Spleen (tissue), 11 donors: Measurements from ENCODE around the gene PDAP1. TPM values are rescaled to one million over a fixed set of nuclear protein-coding genes. Genes with fewer than 3 reads are reported as not detected.
A peak's percentile ranks its signal among the peaks of the same experiment; 100 is the strongest.

Experiments used
- DNase-seq: peaks from one replicate; pipeline ENCODE4 v3.0.0-alpha.2; 2020
- H3K27ac ChIP-seq, 8 donors: fragments of 200-600 bp; sonication (generic) in 7 of 8; 1 replicate in 4 of 8; 2 replicates in 4 of 8; pipeline versions ENCODE4 v1.5.0 to v1.8.0; 2016 to 2021; ENCODE audit warnings: inconsistent platforms in 4 of 8, mild to moderate bottlenecking in 4 of 8, moderate library complexity in 1 of 8
- H3K27me3 ChIP-seq, 7 donors: fragments of 200-600 bp; sonication (generic) in 6 of 7; replicated peaks in 1 of 7; 1 replicate in 4 of 7; 2 replicates in 3 of 7; pipeline versions ENCODE4 v1.5.0 to v1.8.0; 2016 to 2021; ENCODE audit warnings: inconsistent platforms in 3 of 7, mild to moderate bottlenecking in 1 of 7
- H3K36me3 ChIP-seq, 6 donors: fragments of 200-600 bp; sonication (generic) in 5 of 6; 1 replicate in 4 of 6; 2 replicates in 2 of 6; pipeline versions ENCODE4 v1.5.0 to v1.8.0; 2016 to 2021; ENCODE audit warnings: inconsistent platforms in 2 of 6
- H3K4me1 ChIP-seq, 6 donors: fragments of 200-600 bp; sonication (generic) in 5 of 6; 1 replicate in 3 of 6; 2 replicates in 3 of 6; pipeline versions ENCODE4 v1.5.0 to v1.8.0; 2016 to 2021; ENCODE audit warnings: inconsistent platforms in 3 of 6
- H3K4me3 ChIP-seq, 8 donors: fragments of 200-600 bp; sonication (generic) in 7 of 8; 1 replicate in 4 of 8; 2 replicates in 4 of 8; pipeline versions ENCODE4 v1.5.0 to v1.8.0; 2016 to 2021; ENCODE audit warnings: inconsistent platforms in 4 of 8, mild to moderate bottlenecking in 4 of 8, moderate library complexity in 2 of 8
- H3K9me3 ChIP-seq, 8 donors: fragments of 200-600 bp; sonication (generic) in 7 of 8; 1 replicate in 4 of 8; 2 replicates in 4 of 8; pipeline versions ENCODE4 v1.5.0 to v1.8.0; 2016 to 2021; ENCODE audit warnings: inconsistent platforms in 4 of 8
- CTCF ChIP-seq, 11 experiments: fragments of 200-600 bp in 7 of 11; fragments of 450-650 bp in 4 of 11; sonication (generic) in 4 of 11; IDR thresholded peaks in 8 of 11; conservative IDR thresholded peaks in 3 of 11; 1 replicate in 7 of 11; 2 replicates in 4 of 11; pipeline versions ENCODE4 v1.4.0 to v1.8.0; 2016 to 2021; ENCODE audit warnings: antibody characterized with exemption in 11 of 11, inconsistent platforms in 4 of 11, mild to moderate bottlenecking in 1 of 11
- POLR2A ChIP-seq, 3 donors: fragments of 450-650 bp; IDR thresholded peaks; one replicate each; pipeline ENCODE4 v1.5.1; 2017; ENCODE audit warnings: antibody characterized with exemption in 3 of 3, mild to moderate bottlenecking in 1 of 3
- POLR2AphosphoS5 ChIP-seq, 3 donors: sonication (generic); formaldehyde crosslinking; IDR thresholded peaks; one replicate each; pipeline ENCODE4 v1.5.1; 2017; ENCODE audit warnings: antibody characterized with exemption in 3 of 3
- WGBS, 5 donors: extraction: QIAGEN DNeasy Blood & Tissue Kit in 3 of 5; methylation state at CpG; one replicate each; pipeline versions ENCODE4 v1.1.5 to v1.1.7; 2013 to 2018; 5-methylcytosine and 5-hydroxymethylcytosine counted together
- intact Hi-C: fragments of 100-400 bp; cut with DNase I; formaldehyde crosslinking; loops from one replicate; pipeline ENCODE4 v1.15.0; 2023; ENCODE audit warnings: low total_unique reads
- polyA plus RNA-seq, 3 donors: library from polyadenylated mRNA; stranded (reverse); fragments of 200-250 nt; gene quantifications; one replicate each; pipeline ENCODE4 v1.2.1, GENCODE V29; 2013
- total RNA-seq, 7 donors: library from RNA; depleted of rRNA in 3 of 7; stranded (reverse); fragments of >200 nt in 3 of 7; fragmentation: NEBNext Ultra II Directional in 4 of 7; extraction: Animal tissue kit (Norgen Biotek cat#: 25700) in 4 of 7; gene quantifications; one replicate each; pipeline versions ENCODE4 v1.1.0 to v1.2.1, GENCODE V29; 2016 to 2021
- donor health status: healthy with polysubstance abuse.
- donor health status: DM: no; HTN: no; CAD: no; lungs with moderate emphysema.
- donor health status: DM: no; HTN: no; CAD: no.
- donor health status: Bipolar disorder and iron deficiency.
- donor health status: healthy.
- donor health status: DM: no; HTN: no; CAD: no.
- donor health status: DM: yes; HTN: yes; CAD: no.

Gene PDAP1
- total and polyA plus RNA-seq, 10 donors: 28.1 to 117 (median 54.8) TPM

- H3K27ac ChIP-seq: no peak overlapping the region
- DNase-seq: no peak
- intact Hi-C loops: no loop called here
- H3K4me1 ChIP-seq: peaks cover 18 to 45% (median 32%) of the 10 kb centered on the region in 6 donors
- no peaks in the 10 kb centered on the region for H3K27me3 ChIP-seq
- H3K36me3 ChIP-seq: peaks cover 0 to 77% (median 70%) of the 10 kb centered on the region in 6 donors
- WGBS, 5 donors: 94 to 98% (median 96%) methylated on average over 3 of the region's 3 CpGs
- H3K4me3 ChIP-seq: no peak overlapping the region
- TF ChIP-seq CTCF (IDR thresholded peaks at IDR 0.05 in 8 of 11, conservative IDR thresholded peaks at IDR 0.05 in 3 of 11) (no peak), POLR2A (IDR thresholded peaks at IDR 0.05) (no peak), POLR2AphosphoS5 (IDR thresholded peaks at IDR 0.05) (no peak)
- H3K9me3 ChIP-seq: no peaks in the 10 kb centered on the region
Observed at GRCh38 chr7:99402854-99403253, 5.5 kb downstream of the PDAP1 start.

GRCh38 chr7:99399597-99399996 is 8.8 kb downstream of the PDAP1 start:
- DNase-seq: no peak
- WGBS, 5 donors: 72 to 89% (median 81%) methylated on average over 6 of the region's 6 CpGs
- no peak overlapping the region for H3K4me3 ChIP-seq
- TF ChIP-seq CTCF (IDR thresholded peaks at IDR 0.05 in 8 of 11, conservative IDR thresholded peaks at IDR 0.05 in 3 of 11) (no peak), POLR2AphosphoS5 (IDR thresholded peaks at IDR 0.05) (peak in 2 of 3 donors; percentile 4 to 80), POLR2A (IDR thresholded peaks at IDR 0.05) (no peak)
- peak overlapping the region in 4 of 8 donors; percentile 7 to 60 (median 19) for H3K27ac ChIP-seq
- H3K4me1 ChIP-seq: peaks cover 0 to 30% (median 0%) of the 10 kb centered on the region in 6 donors
- H3K9me3 ChIP-seq: no peaks in the 10 kb centered on the region
- H3K27me3 ChIP-seq: no peaks in the 10 kb centered on the region
- intact Hi-C loops: no loop called here
- peaks cover 0 to 100% (median 97%) of the 10 kb centered on the region in 6 donors for H3K36me3 ChIP-seq

- TF ChIP-seq POLR2A (IDR thresholded peaks at IDR 0.05): no peak
- peak in 2 of 3 donors; percentile 19 to 38 for TF ChIP-seq POLR2AphosphoS5 (IDR thresholded peaks at IDR 0.05)
- intact Hi-C loops: no loop called here
- Histone ChIP-seq H3K4me3 (no peak overlapping the region), H3K4me1 (peaks cover 0 to 29% (median 3%) of the 10 kb centered on the region in 6 donors), H3K27me3 (no peaks in the 10 kb centered on the region), H3K36me3 (peaks cover 0 to 100% (median 98%) of the 10 kb centered on the region in 6 donors), H3K27ac (peak overlapping the region in 5 of 8 donors; percentile 4 to 60 (median 9)), H3K9me3 (no peaks in the 10 kb centered on the region)
- WGBS, 5 donors: 76 to 90% (median 85%) methylated on average over 5 of the region's 5 CpGs
- no peak for DNase-seq
Observed at GRCh38 chr7:99398891-99399445, 9.4 kb downstream of the PDAP1 start.

GRCh38 chr7:99397297-99397983 is 11.0 kb downstream of the PDAP1 start:
- DNase-seq: no peak
- TF ChIP-seq CTCF (IDR thresholded peaks at IDR 0.05 in 8 of 11, conservative IDR thresholded peaks at IDR 0.05 in 3 of 11) (no peak), POLR2AphosphoS5 (IDR thresholded peaks at IDR 0.05) (peak; percentile 44 to 86 (median 68))
- Histone ChIP-seq H3K27ac (peak overlapping the region in 2 of 8 donors; percentile 29 to 60), H3K36me3 (peaks cover 0 to 100% (median 92%) of the 10 kb centered on the region in 6 donors), H3K27me3 (no peaks in the 10 kb centered on the region), H3K4me3 (no peak overlapping the region), H3K9me3 (no peaks in the 10 kb centered on the region), H3K4me1 (peaks cover 11 to 39% (median 17%) of the 10 kb centered on the region in 6 donors)
- 81 to 90% (median 84%) methylated on average over 15 to 18 of the region's 18 CpGs for WGBS, 5 donors
- intact Hi-C loops: no loop called here
